Measurements from ENCODE around the gene SETD5. TPM values are rescaled to one million over a fixed set of nuclear protein-coding genes. Genes with fewer than 3 reads are reported as not detected.

SETD5 gene
- total and polyA plus RNA-seq, 2 of the 4 experiments (the other 2 are of a cell fraction) = 42.7 to 62.9 TPM

- Histone ChIP-seq H3K4me1 (ENCODE audit: control insufficient read depth, insufficient read depth, low read length) (no peaks in the 10 kb centered on the region; the same call in 1 of the 2 replicates), H2BK20ac (ENCODE audit: low read depth, low read length) (no peak overlapping the region), H3K36me3 (ENCODE audit: control insufficient read depth, insufficient read depth, low read length) (peaks cover 47% of the 10 kb centered on the region), H3K27me3 (ENCODE audit: control insufficient read depth, insufficient read depth, low read length) (no peaks in the 10 kb centered on the region), H3K27ac (ENCODE audit: insufficient read depth, low read length) (no peak overlapping the region), H2AK5ac (ENCODE audit: low read depth, low read length) (no peak overlapping the region), H2AK9ac (replicated peaks; ENCODE audit: low read depth, low read length, poor library complexity) (no peak overlapping the region), H3K4me2 (ENCODE audit: low read depth, low read length) (no peak overlapping the region), H4K8ac (ENCODE audit: low read depth in 2 of 2, low read length in 2 of 2) (no peak overlapping the region), H3K4ac (ENCODE audit: low read depth, low read length) (no peak overlapping the region), H2BK15ac (ENCODE audit: low read depth, low read length) (no peak overlapping the region), H4K5ac (ENCODE audit: low read depth, low read length) (no peak overlapping the region), H3K56ac (ENCODE audit: extremely low read depth, insufficient read depth, low read length) (no peak overlapping the region), H3K14ac (replicated peaks; ENCODE audit: low read depth, low read length) (no peak overlapping the region), H3K18ac (ENCODE audit: low read depth, low read length) (no peak overlapping the region), H3K23ac (ENCODE audit: low read depth, low read length) (no peak overlapping the region), H3K79me1 (ENCODE audit: low read depth in 1 of 2, low read length in 2 of 2) (peaks cover 29 to 38% of the 10 kb centered on the region in 2 experiments), H3K4me3 (ENCODE audit: insufficient read depth, low read depth, low read length) (no peak overlapping the region), H4K20me1 (ENCODE audit: insufficient read depth, low read length) (peaks cover 19% of the 10 kb centered on the region), H2BK5ac (ENCODE audit: low read depth, low read length, poor library complexity, severe bottlenecking) (no peak overlapping the region), H4K91ac (ENCODE audit: insufficient read depth, low read depth, low read length) (no peak overlapping the region), H3K9ac (ENCODE audit: low read depth, low read length) (no peak overlapping the region), H3K9me1 (ENCODE audit: insufficient read depth, low read length) (no peaks in the 10 kb centered on the region), H2AFZ (replicated peaks; ENCODE audit: low read length, poor library complexity) (no peak overlapping the region), H3K9me3 (ENCODE audit: control insufficient read depth, insufficient read depth, low read length) (no peaks in the 10 kb centered on the region), H2BK120ac (ENCODE audit: low read depth, low read length) (no peak overlapping the region)
- POLR2A ChIA-PET (ENCODE audit: unreplicated experiment) = no interaction called here
- no CpG with 5 or more reads among the region's 2 CpGs for WGBS, 2 experiments (ENCODE audit: extremely low coverage in 2 of 2, insufficient read length in 1 of 2)
- BruUV-seq (replicated peaks) = no TSS peak
- DNase-seq = no peak
- dilution Hi-C loops (cut with HindIII; ENCODE audit: low sequenced_read_pairs, unreplicated experiment) (no loop called here), in situ Hi-C loops (cut with MboI; ENCODE audit: low sequenced_read_pairs) (no loop called here), intact Hi-C loops (cut with micrococcal nuclease) (no loop called here)
- TF ChIP-seq, protein P1, sequence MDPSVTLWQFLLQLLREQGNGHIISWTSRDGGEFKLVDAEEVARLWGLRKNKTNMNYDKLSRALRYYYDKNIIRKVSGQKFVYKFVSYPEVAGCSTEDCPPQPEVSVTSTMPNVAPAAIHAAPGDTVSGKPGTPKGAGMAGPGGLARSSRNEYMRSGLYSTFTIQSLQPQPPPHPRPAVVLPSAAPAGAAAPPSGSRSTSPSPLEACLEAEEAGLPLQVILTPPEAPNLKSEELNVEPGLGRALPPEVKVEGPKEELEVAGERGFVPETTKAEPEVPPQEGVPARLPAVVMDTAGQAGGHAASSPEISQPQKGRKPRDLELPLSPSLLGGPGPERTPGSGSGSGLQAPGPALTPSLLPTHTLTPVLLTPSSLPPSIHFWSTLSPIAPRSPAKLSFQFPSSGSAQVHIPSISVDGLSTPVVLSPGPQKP (IDR thresholded peaks at IDR 0.05; ENCODE audit: borderline replicate concordance, low read depth, low read length) = no peak
- TF ChIP-seq FOS (IDR thresholded peaks at IDR 0.05; ENCODE audit: low read depth, low read length) (no peak), CTCF (conservative IDR thresholded peaks at IDR 0.05; ENCODE audit: low read depth, low read length) (no peak), RAD21 (IDR thresholded peaks at IDR 0.05; ENCODE audit: low read length) (no peak), RCOR1 (IDR thresholded peaks at IDR 0.05; ENCODE audit: insufficient replicate concordance, low read length) (no peak), NFE2L2 (IDR thresholded peaks at IDR 0.05; ENCODE audit: low read depth, low read length) (no peak), CHD1 (IDR thresholded peaks at IDR 0.05; ENCODE audit: low read depth, low read length) (no peak), USF2 (IDR thresholded peaks at IDR 0.05; ENCODE audit: low read depth, low read length) (no peak)
- ATAC-seq (ENCODE audit: low read depth) = no peak
- CTCF ChIA-PET = no interaction called here
Measured at GRCh38 chr3:9450991-9451390, 53.6 kb downstream of the SETD5 start.

Data from IMR-90 (cell line).